CD4-positive, alpha-beta T cell (primary cell): ENCODE data around the gene ALKBH3. TPM values are rescaled to one million over a fixed set of nuclear protein-coding genes. Genes with fewer than 3 reads are reported as not detected.

Experiments
- ATAC-seq: fragments of 200-7000 bp; cut with Tn5 transposase; one replicate; pipeline ENCODE4 v1.10.0; 2022; ENCODE audit warnings: mild to moderate bottlenecking; ENCODE audit not compliant: poor library complexity
- CTCF ChIA-PET: fragments of 350-600 bp; sonication (Branson Sonifier 250); formaldehyde crosslinking; loops from one replicate; lab custom pipeline; 2021; ENCODE audit warnings: antibody characterized with exemption, inconsistent platforms; lab: Charles Lee
- POLR2A ChIA-PET: fragments of 350-600 bp; sonication (Branson Sonifier 250); formaldehyde crosslinking; loops from one replicate; lab custom pipeline; 2021; ENCODE audit warnings: antibody characterized with exemption, inconsistent platforms; lab: Charles Lee
- DNase-seq, 14 experiments: peaks; one replicate each; pipeline ENCODE4 v3.0.0-alpha.2; 2013 to 2020; ENCODE audit warnings: mixed read lengths in 2 of 14
- H3K27ac ChIP-seq, 2 donors: one replicate each; pipeline versions ENCODE4 v1.5.1 to v1.7.0; 2013; ENCODE audit warnings: low read length in 2 of 2, low read depth in 1 of 2, mild to moderate bottlenecking in 1 of 2
- H3K27me3 ChIP-seq, 2 experiments: 1 replicate in 1 of 2; 2 replicates in 1 of 2; pipeline versions ENCODE4 v1.6.1 to v1.7.0; 2013; ENCODE audit warnings: low read length in 2 of 2, control low read depth in 1 of 2, mild to moderate bottlenecking in 1 of 2, moderate library complexity in 1 of 2; ENCODE audit not compliant: insufficient read depth in 2 of 2, control insufficient read depth in 1 of 2
- H3K36me3 ChIP-seq: one replicate; pipeline ENCODE4 v1.6.1; 2013; ENCODE audit warnings: low read length, control low read depth; ENCODE audit not compliant: insufficient read depth
- H3K4me1 ChIP-seq: one replicate; pipeline ENCODE4 v1.6.1; 2013; ENCODE audit warnings: low read length, control low read depth; ENCODE audit not compliant: insufficient read depth
- H3K4me3 ChIP-seq: one replicate; pipeline ENCODE4 v1.5.1; 2013; ENCODE audit warnings: mild to moderate bottlenecking, low read length, moderate library complexity
- H3K9me3 ChIP-seq, 2 experiments: 1 replicate in 1 of 2; 2 replicates in 1 of 2; pipeline versions ENCODE4 v1.6.1 to v1.7.0; 2013; ENCODE audit warnings: low read length in 2 of 2, mild to moderate bottlenecking in 2 of 2, control low read depth in 1 of 2, moderate library complexity in 1 of 2; ENCODE audit not compliant: control insufficient read depth in 1 of 2, insufficient read depth in 1 of 2
- H3K27ac Mint-ChIP-seq: one replicate; pipeline ENCODE4 v1.8.0; 2020; ENCODE audit warnings: mixed read lengths
- H3K27me3 Mint-ChIP-seq: one replicate; pipeline ENCODE4 v1.8.0; 2021; ENCODE audit warnings: mixed read lengths
- H3K36me3 Mint-ChIP-seq: one replicate; pipeline ENCODE4 v1.8.0; 2021; ENCODE audit warnings: low read depth, mixed read lengths
- H3K4me1 Mint-ChIP-seq: one replicate; pipeline ENCODE4 v1.8.0; 2021; ENCODE audit warnings: low read depth, mixed read lengths
- H3K4me3 Mint-ChIP-seq: one replicate; pipeline ENCODE4 v1.8.0; 2020; ENCODE audit warnings: mild to moderate bottlenecking, mixed read lengths
- H3K9me3 Mint-ChIP-seq: one replicate; pipeline ENCODE4 v1.8.0; 2020; ENCODE audit warnings: mixed read lengths
- CTCF ChIP-seq: fragments of 200-600 bp; IDR thresholded peaks from one replicate; pipeline ENCODE4 v1.8.0; 2022; ENCODE audit warnings: antibody characterized with exemption, mild to moderate bottlenecking
- intact Hi-C, 2 experiments: fragments of 100-400 bp; cut with DNase I in 1 of 2; cut with micrococcal nuclease in 1 of 2; formaldehyde crosslinking; loops; one replicate each; pipeline versions ENCODE4 v1.15.1 to v1.9.0; 2023 to 2025; cut with DNase I, micrococcal nuclease
- total RNA-seq, 174 experiments: library from RNA in 2 of 174; stranded (reverse) in 2 of 174; gene quantifications; one replicate each; pipeline ENCODE4 v1.2.3 and lab custom pipeline; 2021 to 2026

The ALKBH3 gene
- total RNA-seq, 2 experiments from 2014 or later = 16.7 to 17.2 TPM

GRCh38 chr11:43908683-43909082, 28.1 kb downstream of the ALKBH3 start:
- no peak overlapping the region for H3K27ac Mint-ChIP-seq
- Histone ChIP-seq H3K27me3 (no peaks in the 10 kb centered on the region), H3K9me3 (no peaks in the 10 kb centered on the region), H3K27ac (no peak overlapping the region), H3K36me3 (peaks cover 50% of the 10 kb centered on the region), H3K4me1 (no peaks in the 10 kb centered on the region), H3K4me3 (no peak overlapping the region)
- H3K4me3 Mint-ChIP-seq = no peak overlapping the region
- no peak for DNase-seq
- intact Hi-C loops = no loop called here
- H3K36me3 Mint-ChIP-seq = peaks cover 90% of the 10 kb centered on the region
- ChIA-PET CTCF (interaction anchor here (0.8 kb wide), 1 partner anchor 9 kb away, joined by 3 read pairs; no protein-coding TSS in a partner anchor), POLR2A (no interaction called here)
- H3K27me3 Mint-ChIP-seq = no peaks in the 10 kb centered on the region
- TF ChIP-seq CTCF = no peak
- peaks cover 4% of the 10 kb centered on the region for H3K4me1 Mint-ChIP-seq
- no peaks in the 10 kb centered on the region for H3K9me3 Mint-ChIP-seq
- no peak for ATAC-seq

- intact Hi-C loops = no loop called here
- no peaks in the 10 kb centered on the region for H3K27me3 Mint-ChIP-seq
- POLR2A ChIA-PET = no interaction called here
Observed at GRCh38 chr11:43913829-43914380, 33.3 kb downstream of the ALKBH3 start.

DNA sequence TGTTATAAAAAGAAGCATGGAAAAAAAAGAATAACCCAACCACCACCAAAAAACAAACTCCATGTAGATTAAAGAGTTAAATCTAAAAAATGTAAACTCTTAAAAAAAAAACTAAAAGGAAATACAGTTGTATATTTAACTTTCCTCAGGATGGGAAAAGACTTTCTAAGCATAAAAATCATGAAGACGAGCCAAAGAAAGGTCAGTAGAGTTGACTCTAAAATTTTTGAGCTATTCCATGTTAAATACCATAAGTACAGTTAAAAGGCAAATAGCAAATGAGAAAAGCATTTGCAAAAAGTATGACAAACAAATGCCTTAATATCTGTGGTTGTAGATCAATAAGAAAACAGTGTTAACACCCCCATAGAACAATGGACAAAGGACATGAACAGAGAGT, 33.8 kb downstream of the ALKBH3 start:
- no peaks in the 10 kb centered on the region for H3K27me3 ChIP-seq
- H3K4me3 ChIP-seq = no peak overlapping the region
- DNase-seq = no peak
- Mint-ChIP-seq H3K36me3 (peaks cover 95% of the 10 kb centered on the region), H3K27ac (no peak overlapping the region), H3K9me3 (no peaks in the 10 kb centered on the region), H3K4me1 (no peaks in the 10 kb centered on the region), H3K27me3 (no peaks in the 10 kb centered on the region), H3K4me3 (no peak overlapping the region)
- no peaks in the 10 kb centered on the region for H3K4me1 ChIP-seq
- H3K9me3 ChIP-seq = no peaks in the 10 kb centered on the region
- ChIA-PET CTCF (no interaction called here), POLR2A (no interaction called here)
- intact Hi-C loops = no loop called here
- TF ChIP-seq CTCF = no peak
- H3K27ac ChIP-seq = no peak overlapping the region
- H3K36me3 ChIP-seq = peaks cover 56% of the 10 kb centered on the region
- no peak for ATAC-seq

More at GRCh38 chr11:43913829-43914380, 33.3 kb downstream of the ALKBH3 start:
- H3K27ac Mint-ChIP-seq = no peak overlapping the region
- CTCF ChIA-PET = no interaction called here
- Histone ChIP-seq H3K4me3 (no peak overlapping the region), H3K27ac (no peak overlapping the region), H3K4me1 (no peaks in the 10 kb centered on the region), H3K27me3 (no peaks in the 10 kb centered on the region), H3K36me3 (peaks cover 56% of the 10 kb centered on the region), H3K9me3 (no peaks in the 10 kb centered on the region)
- peaks cover 95% of the 10 kb centered on the region for H3K36me3 Mint-ChIP-seq
- H3K9me3 Mint-ChIP-seq = no peaks in the 10 kb centered on the region
- ATAC-seq (no peak), DNase-seq (no peak)
- no peaks in the 10 kb centered on the region for H3K4me1 Mint-ChIP-seq
- TF ChIP-seq CTCF = no peak
- H3K4me3 Mint-ChIP-seq = no peak overlapping the region
